SK-N-SH (cell line): ENCODE measurements around the gene USP48. TPM values are rescaled to one million over a fixed set of nuclear protein-coding genes. Genes with fewer than 3 reads are reported as not detected.

Experiments used
- CTCF ChIA-PET: fragments of 300-600, 350-600 bp; formaldehyde crosslinking; extraction: SDS; loops from one replicate; lab custom pipeline; 2021; lab: Yijun Ruan, JAX
- POLR2A ChIA-PET: fragments of 350-600 bp; sonication (Branson Sonifier 250); formaldehyde crosslinking; extraction: SDS; loops from one replicate; lab custom pipeline; 2020; ENCODE audit warnings: antibody characterized with exemption, inconsistent platforms; lab: Yijun Ruan, JAX
- DNase-seq: peaks from one replicate; pipeline ENCODE4 v3.0.0; 2012
- H2AFZ ChIP-seq: fragments of 200-600 bp; sonication (generic); 2 replicates; pipeline ENCODE4 v1.8.1; 2016; ENCODE audit warnings: antibody characterized with exemption, mild to moderate bottlenecking, low read depth
- H3F3A ChIP-seq: fragments of 200-600 bp; sonication (generic); replicated peaks from 2 replicates; pipeline ENCODE3; 2016; ENCODE audit warnings: antibody characterized with exemption, mild to moderate bottlenecking; ENCODE audit not compliant: insufficient read depth
- H3K27ac ChIP-seq, 2 experiments: fragments of 200-500 bp in 1 of 2; fragments of 200-600 bp in 1 of 2; sonication (Bioruptor generic) in 1 of 2; sonication (generic), shearing (Covaris generic) in 1 of 2; 2 replicates each; pipeline versions ENCODE4 v1.5.1 to v1.6.1; 2014 to 2016; ENCODE audit warnings: low read depth in 2 of 2, inconsistent platforms in 1 of 2, low read length in 1 of 2, mild to moderate bottlenecking in 1 of 2, mixed read lengths in 1 of 2
- H3K27me3 ChIP-seq: fragments of 200-600 bp; sonication (generic), shearing (Covaris generic); 2 replicates; pipeline ENCODE4 v1.6.1; 2016; ENCODE audit warnings: mixed run types; ENCODE audit not compliant: insufficient read depth
- H3K36me3 ChIP-seq, 2 experiments: fragments of 200-500 bp in 1 of 2; fragments of 200-600 bp in 1 of 2; sonication (Bioruptor generic) in 1 of 2; sonication (generic) in 1 of 2; replicated peaks in 1 of 2; 2 replicates each; pipeline versions ENCODE3 to v1.5.1; 2014 to 2016; ENCODE audit warnings: low read length in 1 of 2, mild to moderate bottlenecking in 1 of 2; ENCODE audit not compliant: insufficient read depth in 2 of 2, control insufficient read depth in 1 of 2
- H3K4me1 ChIP-seq, 2 experiments: fragments of 200-500 bp in 1 of 2; fragments of 200-600 bp in 1 of 2; sonication (Bioruptor generic) in 1 of 2; sonication (generic), shearing (Covaris generic) in 1 of 2; 2 replicates each; pipeline versions ENCODE4 v1.5.1 to v1.6.1; 2014 to 2016; ENCODE audit warnings: low read depth in 1 of 2, low read length in 1 of 2, mixed run types in 1 of 2; ENCODE audit not compliant: insufficient read depth in 2 of 2, control insufficient read depth in 1 of 2
- H3K4me2 ChIP-seq: fragments of 200-600 bp; sonication (generic), shearing (Covaris generic); 2 replicates; pipeline ENCODE4 v1.6.1; 2017; ENCODE audit warnings: mixed run types
- H3K4me3 ChIP-seq, 2 experiments: fragments of 200-500 bp in 1 of 2; fragments of 200-600 bp in 1 of 2; sonication (Bioruptor generic) in 1 of 2; sonication (generic), shearing (Covaris generic) in 1 of 2; 2 replicates each; pipeline versions ENCODE4 v1.5.1 to v1.8.1; 2014 to 2016; ENCODE audit warnings: low read depth in 2 of 2, inconsistent platforms in 1 of 2, low read length in 1 of 2, mild to moderate bottlenecking in 1 of 2, mixed read lengths in 1 of 2, moderate library complexity in 1 of 2
- H3K79me2 ChIP-seq: fragments of 200-600 bp; sonication (generic); 2 replicates; pipeline ENCODE4 v1.8.1; 2017; ENCODE audit warnings: mild to moderate bottlenecking; ENCODE audit not compliant: insufficient read depth
- H3K9ac ChIP-seq: fragments of 200-600 bp; sonication (generic); 2 replicates; pipeline ENCODE4 v1.6.1; 2017; ENCODE audit warnings: mixed run types
- H3K9me2 ChIP-seq: fragments of 200-600 bp; sonication (generic); 2 replicates; pipeline ENCODE4 v1.6.1; 2017; ENCODE audit warnings: mixed run types
- H3K9me3 ChIP-seq: fragments of 200-600 bp; sonication (generic); 2 replicates; pipeline ENCODE4 v1.6.1; 2017; ENCODE audit warnings: mixed run types, mild to moderate bottlenecking, moderate library complexity
- H4K20me1 ChIP-seq: fragments of 200-600 bp; sonication (generic); 2 replicates; pipeline ENCODE4 v1.6.1; 2017; ENCODE audit warnings: mild to moderate bottlenecking, mixed run types; ENCODE audit not compliant: insufficient read depth
- CHD2 ChIP-seq: fragments of 150-350 bp; IDR thresholded peaks from 2 replicates; pipeline ENCODE4 v1.6.1; 2018; ENCODE audit warnings: low read length; ENCODE audit not compliant: partially characterized antibody
- EP300 ChIP-seq, 2 experiments: IDR thresholded peaks; 2 replicates each; pipeline versions ENCODE4 v1.4.0 to v1.6.1; 2012; ENCODE audit warnings: borderline replicate concordance in 1 of 2, low read depth in 1 of 2, low read length in 1 of 2
- EZH2phosphoT487 ChIP-seq: fragments of 200-600 bp; sonication (generic); IDR thresholded peaks from 2 replicates; pipeline ENCODE4 v1.6.1; 2017; ENCODE audit warnings: low read depth, mixed run types, mild to moderate bottlenecking, antibody characterized with exemption, moderate library complexity, borderline replicate concordance
- GABPA ChIP-seq: IDR thresholded peaks from 2 replicates; pipeline ENCODE4 v1.4.0; 2012; ENCODE audit warnings: low read depth, mild to moderate bottlenecking
- GATA2 ChIP-seq: sonication (generic); formaldehyde crosslinking; IDR thresholded peaks from 2 replicates; pipeline ENCODE4 v1.5.0; 2020; ENCODE audit warnings: mild to moderate bottlenecking, missing genetic modification reagents
- IRF3 ChIP-seq: fragments of 150-350 bp; IDR thresholded peaks from 2 replicates; pipeline ENCODE4 v1.6.1; 2016; ENCODE audit warnings: mild to moderate bottlenecking, low read depth, low read length
- MXI1 ChIP-seq: IDR thresholded peaks from 2 replicates; pipeline ENCODE4 v1.6.1; 2012; ENCODE audit warnings: mild to moderate bottlenecking, low read depth, low read length, improper control_type of control experiment
- NRF1 ChIP-seq: IDR thresholded peaks from 2 replicates; pipeline ENCODE4 v1.6.1; 2012; ENCODE audit warnings: low read depth, mild to moderate bottlenecking, low read length
- RAD21 ChIP-seq: IDR thresholded peaks from 2 replicates; pipeline ENCODE4 v1.6.1; 2012; ENCODE audit warnings: mild to moderate bottlenecking, low read length
- RFX5 ChIP-seq: IDR thresholded peaks from 2 replicates; pipeline ENCODE4 v1.6.1; 2012; ENCODE audit warnings: mild to moderate bottlenecking, improper control_type of control experiment, low read length
- RXRA ChIP-seq: IDR thresholded peaks from 2 replicates; pipeline ENCODE4 v1.4.0; 2012; ENCODE audit warnings: low read depth, mild to moderate bottlenecking, borderline replicate concordance
- TCF12 ChIP-seq: IDR thresholded peaks from 2 replicates; pipeline ENCODE4 v1.4.0; 2012
- TEAD4 ChIP-seq: IDR thresholded peaks from 2 replicates; pipeline ENCODE4 v1.4.0; 2012; ENCODE audit warnings: mild to moderate bottlenecking, borderline replicate concordance; ENCODE audit not compliant: insufficient read depth
- ZBTB33 ChIP-seq: IDR thresholded peaks from 2 replicates; pipeline ENCODE4 v1.4.0; 2012; ENCODE audit warnings: low read depth, borderline replicate concordance
- WGBS: methylation state at CpG from one replicate; pipeline ENCODE4 v1.1.6; 2017; ENCODE audit warnings: low lambda C conversion rate; 5-methylcytosine and 5-hydroxymethylcytosine counted together
- polyA plus RNA-seq, 3 experiments: library from polyadenylated mRNA; depleted of rRNA; stranded (reverse); fragments of >200 nt; gene quantifications; 2 replicates each; pipeline ENCODE4 v1.2.3, GENCODE V29; 2012
- TF ChIP-seq, protein P1 (sequence below): IDR thresholded peaks from 2 replicates; pipeline ENCODE4; 2012

The USP48 gene
- polyA plus RNA-seq, 1 of the 3 experiments (the other 2 are of a cell fraction), result 13.6 TPM

DNA sequence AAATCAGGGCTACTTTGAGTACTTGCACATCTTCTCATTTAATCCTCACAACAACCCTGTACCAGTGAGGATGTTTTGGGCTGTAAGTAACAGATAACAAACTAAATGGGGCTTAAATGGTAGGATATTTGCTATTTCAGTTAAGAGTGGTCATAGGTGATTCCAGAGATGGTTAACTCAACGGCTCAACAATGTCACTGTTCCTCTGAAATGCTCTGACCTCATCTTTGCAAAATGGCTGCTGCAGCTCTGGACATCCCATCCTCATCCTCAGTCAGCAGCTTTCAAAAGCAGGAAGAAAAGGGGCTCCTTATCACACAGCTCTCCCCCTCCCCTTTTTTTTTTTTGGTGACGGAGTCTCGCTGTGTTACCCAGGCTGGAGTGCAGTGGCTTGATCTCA is 30.6 kb upstream of the USP48 start (continued):
- TF ChIP-seq ZBTB33 (no peak), RXRA (no peak), MXI1 (no peak), RFX5 (no peak), GATA2 (no peak)
- TF ChIP-seq, protein P1, sequence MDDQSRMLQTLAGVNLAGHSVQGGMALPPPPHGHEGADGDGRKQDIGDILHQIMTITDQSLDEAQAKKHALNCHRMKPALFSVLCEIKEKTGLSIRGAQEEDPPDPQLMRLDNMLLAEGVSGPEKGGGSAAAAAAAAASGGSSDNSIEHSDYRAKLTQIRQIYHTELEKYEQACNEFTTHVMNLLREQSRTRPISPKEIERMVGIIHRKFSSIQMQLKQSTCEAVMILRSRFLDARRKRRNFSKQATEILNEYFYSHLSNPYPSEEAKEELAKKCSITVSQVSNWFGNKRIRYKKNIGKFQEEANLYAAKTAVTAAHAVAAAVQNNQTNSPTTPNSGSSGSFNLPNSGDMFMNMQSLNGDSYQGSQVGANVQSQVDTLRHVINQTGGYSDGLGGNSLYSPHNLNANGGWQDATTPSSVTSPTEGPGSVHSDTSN, result no peak
- TF ChIP-seq, all 33 proteins: peak for 0

- POLR2A ChIA-PET, result no interaction called here
- TF ChIP-seq EZH2phosphoT487 (no peak), RAD21 (no peak), IRF3 (no peak), TEAD4 (no peak), GABPA (no peak), EP300 (IDR thresholded peaks at IDR 0.05; ENCODE audit: borderline replicate concordance in 1 of 2, low read depth in 1 of 2, low read length in 1 of 2) (no peak), TCF12 (no peak), NRF1 (no peak), CHD2 (no peak)
Observed at GRCh38 chr1:21811875-21812305, 28.9 kb upstream of the USP48 start, which contains the start of gene LDLRAD2. LDLRAD2 (plus strand) TSS chr1:21812265; CDS start chr1:21812452, 187 bp downstream.

More at GRCh38 chr1:21811875-21812305, 28.9 kb upstream of the USP48 start, which contains the start of gene LDLRAD2:
- H3K36me3 ChIP-seq, result no peaks in the 10 kb centered on the region
- no peak within 1 kb of the TSS for H3K4me3 ChIP-seq
- no peak within 1 kb of the TSS for H3K27ac ChIP-seq
- CTCF ChIA-PET, result no interaction called here
- no peaks in the 10 kb centered on the region for H3K9me2 ChIP-seq
- H3K4me1 ChIP-seq, result no peaks in the 10 kb centered on the region; a peak in 1 of 4 replicates
- peaks cover 2% of the 10 kb centered on the region for H3F3A ChIP-seq
- no peaks in the 10 kb centered on the region for H3K9me3 ChIP-seq
- peak; percentile 34 for DNase-seq
- no peaks in the 10 kb centered on the region for H4K20me1 ChIP-seq
- WGBS, result 92% methylated on average over 2 of the region's 2 CpGs
- no peak within 1 kb of the TSS for H2AFZ ChIP-seq
- no peaks in the 10 kb centered on the region for H3K79me2 ChIP-seq
- no peak within 1 kb of the TSS for H3K4me2 ChIP-seq
- no peak within 1 kb of the TSS for H3K9ac ChIP-seq
- no peaks in the 10 kb centered on the region for H3K27me3 ChIP-seq
